Medulla oblongata (tissue), 1 donor: ENCODE measurements around the gene TMEM202.
"Not testable (repeated sequence)": the region's sequence is repeated elsewhere in the genome, so short reads cannot be mapped to it uniquely, and the experiment has no call there.

Experiments used
- DNase-seq: peaks from one replicate; pipeline ENCODE4 v3.0.0-alpha.2; 2015; ENCODE audit errors: extremely low spot score

Gene TMEM202

DNA sequence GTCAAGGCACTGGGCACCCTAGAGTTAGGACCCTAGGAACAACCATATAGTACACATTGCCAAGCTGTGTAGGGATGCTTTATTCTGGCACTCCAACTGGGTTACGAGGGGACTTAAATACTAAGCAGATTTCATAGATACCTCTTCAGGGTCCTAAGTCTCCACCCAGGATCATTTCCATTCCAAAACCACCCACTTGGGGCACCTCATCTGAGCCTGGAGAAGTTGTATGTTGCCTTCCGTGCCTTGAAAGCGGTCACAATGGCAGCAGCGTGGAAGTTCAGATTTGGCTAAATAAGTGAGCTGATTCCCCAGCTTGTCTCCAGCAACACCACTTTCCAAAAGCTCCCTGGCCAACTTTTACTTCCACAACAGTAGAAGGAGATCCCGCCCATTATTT, 4.6 kb downstream of the TMEM202 start:
- DNase-seq, result no peak

DNA sequence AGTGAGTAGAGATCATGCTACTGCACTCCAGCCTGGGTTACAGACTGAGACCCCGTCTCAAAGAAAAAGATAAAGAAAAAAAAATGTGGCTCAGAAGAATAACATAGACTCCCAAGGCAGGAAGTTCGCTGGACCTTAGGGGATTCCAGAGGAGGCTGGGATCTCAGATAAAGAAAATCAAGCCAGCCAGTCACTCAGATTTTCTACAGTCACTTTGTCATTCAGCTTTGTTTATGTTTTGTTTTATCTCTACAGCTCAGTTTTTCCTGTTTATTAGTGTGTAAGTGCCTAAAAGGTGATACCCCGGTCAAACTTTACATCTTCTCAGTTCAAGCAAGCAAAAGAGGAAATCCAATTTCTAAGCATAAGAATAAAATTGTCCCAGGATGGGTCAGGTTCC, 6.3 kb downstream of the TMEM202 start:
- no peak for DNase-seq

GRCh38 chr15:72404841-72405240, 6.7 kb downstream of the TMEM202 start:
- DNase-seq, result no peak

- no peak for DNase-seq
Measured at GRCh38 chr15:72406936-72407335, 8.8 kb downstream of the TMEM202 start.

DNA sequence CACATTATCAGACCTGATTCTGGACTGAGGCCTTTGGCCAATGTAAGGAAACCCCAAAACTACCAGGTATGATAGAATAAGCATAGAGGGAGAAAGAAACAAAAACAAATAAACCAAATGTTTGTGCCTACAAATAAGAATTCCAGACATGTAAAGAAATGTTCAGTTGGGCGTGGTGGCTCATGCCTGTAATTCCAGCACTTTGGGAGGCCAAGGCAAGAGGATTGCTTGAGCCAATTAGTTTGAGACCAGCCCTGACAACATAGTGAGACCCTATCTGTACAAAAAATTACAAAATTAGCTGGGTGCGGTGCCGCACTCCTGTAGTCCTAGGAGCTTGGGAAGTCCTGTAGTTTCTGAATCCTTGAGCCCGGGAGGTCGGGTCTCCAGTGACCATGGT, 13.0 kb downstream of the TMEM202 start:
- DNase-seq, result no peak

DNA sequence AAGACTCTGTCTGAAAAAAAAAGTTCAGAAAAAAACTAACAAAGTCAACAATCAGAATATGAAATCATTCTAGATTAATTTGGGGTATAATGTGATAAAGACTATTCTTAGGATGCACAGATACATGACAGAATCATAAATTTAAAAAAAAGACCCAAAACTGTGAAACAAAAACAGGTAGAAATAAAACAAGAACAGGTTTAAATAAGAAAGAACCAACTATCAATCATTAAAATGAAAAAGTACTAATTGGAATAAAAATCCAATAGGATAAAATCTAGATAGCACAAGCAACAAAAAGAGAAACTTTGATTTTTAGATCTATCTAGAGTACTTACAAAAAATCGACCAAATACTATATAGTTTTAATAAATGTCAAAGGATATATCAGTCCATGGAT, 13.4 kb downstream of the TMEM202 start:
- DNase-seq, result no peak

- DNase-seq, result not testable (repeated sequence)
Measured at GRCh38 chr15:72413337-72413736, 15.2 kb downstream of the TMEM202 start.

GRCh38 chr15:72415304-72415703, 17.2 kb downstream of the TMEM202 start:
- no peak for DNase-seq

- DNase-seq, result not testable (repeated sequence)
Measured at GRCh38 chr15:72419768-72420167, 21.7 kb downstream of the TMEM202 start.

DNA sequence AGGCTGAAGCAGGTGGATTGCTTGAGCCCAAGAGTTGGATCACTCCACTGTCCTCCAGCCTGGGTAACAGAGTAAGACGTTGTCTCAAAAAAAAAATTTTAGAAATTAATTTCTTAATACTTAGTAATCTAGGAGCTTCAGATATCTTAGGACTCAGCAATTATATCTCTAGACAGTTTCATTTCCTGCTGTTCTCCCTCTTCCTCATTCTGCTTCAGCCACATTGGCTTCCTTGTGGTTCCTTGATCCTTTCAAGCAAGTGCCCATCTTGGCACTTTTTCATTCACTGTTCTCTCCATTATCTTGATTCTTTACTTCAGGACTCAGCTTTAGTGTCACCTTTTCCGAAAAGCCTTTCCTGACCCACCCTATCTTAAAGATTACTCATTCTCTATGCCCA, 22.5 kb downstream of the TMEM202 start:
- no peak for DNase-seq

- no peak for DNase-seq
Measured at GRCh38 chr15:72421484-72421883, 23.4 kb downstream of the TMEM202 start.

DNA sequence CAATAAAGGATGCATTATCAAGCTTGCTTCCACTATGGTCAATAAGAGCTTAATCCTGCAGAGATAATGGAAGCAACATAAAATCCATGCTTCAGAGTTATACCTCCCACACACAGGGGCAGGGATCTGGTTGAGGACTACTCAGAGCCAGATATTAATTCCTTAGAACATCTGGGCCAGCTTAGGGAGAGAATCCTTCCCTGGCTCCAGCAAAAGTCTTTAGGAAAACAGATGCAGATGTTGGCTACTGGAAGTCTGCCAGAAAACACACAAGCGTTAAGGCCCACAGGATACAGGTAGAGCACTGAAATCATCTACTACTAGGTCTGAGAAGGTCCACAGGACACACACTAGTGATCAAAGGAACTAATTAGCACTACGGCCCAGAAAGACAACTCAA, 25.2 kb downstream of the TMEM202 start:
- no peak for DNase-seq

GRCh38 chr15:72426753-72427152, 28.6 kb downstream of the TMEM202 start:
- no peak for DNase-seq

DNA sequence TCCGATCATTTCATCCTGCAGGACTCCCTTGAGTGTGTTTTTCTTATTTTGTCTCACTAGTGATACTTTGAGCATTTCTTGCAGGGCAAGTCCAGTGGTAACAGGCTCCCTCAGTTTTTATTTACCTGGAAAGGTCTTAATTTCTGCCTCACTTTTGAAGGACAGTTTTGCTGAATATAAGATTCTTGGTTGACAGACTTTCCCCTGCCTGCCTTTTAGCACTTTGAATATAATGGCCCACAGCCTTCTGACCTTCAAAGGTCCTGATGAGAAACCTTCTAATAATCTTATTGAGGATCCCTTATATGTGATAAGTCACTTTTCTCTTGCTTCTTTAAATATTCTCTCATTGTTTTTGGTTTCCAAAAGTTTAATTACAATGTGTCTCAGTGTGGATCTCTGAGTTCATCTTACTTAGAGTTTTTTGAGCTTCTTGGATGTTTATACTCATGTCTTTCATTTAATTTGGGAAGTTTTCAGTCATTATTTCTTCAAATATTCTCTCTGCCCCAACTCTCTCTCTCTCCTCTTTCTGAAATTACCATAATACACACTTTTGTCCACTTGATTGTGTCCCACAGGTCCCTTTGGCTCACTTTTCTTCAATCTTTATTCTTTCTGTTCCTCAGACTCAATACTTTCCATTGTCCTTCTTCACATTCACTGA, 39.7 kb downstream of the TMEM202 start:
- DNase-seq, result no peak

DNA sequence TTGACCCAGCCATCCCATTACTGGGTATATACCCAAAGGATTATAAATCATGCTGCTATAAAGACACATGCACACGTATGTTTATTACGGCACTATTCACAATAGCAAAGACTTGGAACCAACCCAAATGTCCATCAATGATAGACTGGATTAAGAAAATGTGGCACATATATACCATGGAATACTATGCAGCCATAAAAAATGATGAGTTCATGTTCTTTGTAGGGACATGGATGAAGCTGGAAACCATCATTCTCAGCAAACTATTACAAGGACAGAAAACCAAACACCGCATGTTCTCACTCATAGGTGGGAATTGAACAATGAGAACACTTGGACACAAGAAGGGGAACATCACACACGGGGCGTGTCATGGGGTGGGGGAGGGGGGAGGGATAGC, 44.7 kb downstream of the TMEM202 start:
- DNase-seq, result not testable (repeated sequence)

- no peak for DNase-seq
Measured at GRCh38 chr15:72445426-72445825, 47.3 kb downstream of the TMEM202 start.

DNA sequence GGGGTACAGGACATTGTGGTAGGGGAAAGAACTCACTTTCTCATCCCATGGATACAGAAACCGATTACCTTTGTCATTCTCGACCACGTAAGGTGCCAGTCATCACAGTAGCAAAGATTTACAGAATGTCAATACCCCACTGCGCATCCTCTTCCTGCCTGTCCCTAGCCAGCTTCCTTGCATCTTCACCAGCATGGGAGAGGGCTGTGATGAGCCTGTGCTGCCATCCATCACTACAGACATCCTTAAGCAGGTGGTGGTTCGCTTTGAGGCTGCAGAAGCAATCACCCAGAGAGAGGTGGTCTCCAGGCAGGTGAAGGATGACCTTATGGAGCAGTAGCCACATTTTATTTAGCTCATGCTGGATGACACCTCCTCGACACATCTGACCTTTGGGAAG, 52.7 kb downstream of the TMEM202 start:
- DNase-seq, result no peak

- DNase-seq, result no peak
Measured at GRCh38 chr15:72451224-72451623, 53.1 kb downstream of the TMEM202 start.

GRCh38 chr15:72456684-72457083, 58.6 kb downstream of the TMEM202 start:
- DNase-seq, result no peak
